Keratinocyte (primary cell): ENCODE data around the gene CNNM2.

Experiments
- EZH2 ChIP-seq: IDR thresholded peaks from one replicate; pipeline ENCODE4 v1.6.1; 2012; ENCODE audit warnings: inconsistent platforms, mild to moderate bottlenecking, low read length, moderate library complexity
- TF ChIP-seq, protein P1 (sequence below), 3 experiments: IDR thresholded peaks in 1 of 3; conservative IDR thresholded peaks in 1 of 3; optimal IDR thresholded peaks in 1 of 3; 2 replicates in 2 of 3; 3 replicates in 1 of 3; pipeline versions ENCODE3 to v1.5.1; 2011; ENCODE audit warnings: low read length in 3 of 3, mild to moderate bottlenecking in 3 of 3, moderate library complexity in 2 of 3, control low read depth in 1 of 3, inconsistent platforms in 1 of 3; ENCODE audit not compliant: insufficient read depth in 2 of 3; ENCODE audit errors: extremely low read depth in 1 of 3

DNA sequence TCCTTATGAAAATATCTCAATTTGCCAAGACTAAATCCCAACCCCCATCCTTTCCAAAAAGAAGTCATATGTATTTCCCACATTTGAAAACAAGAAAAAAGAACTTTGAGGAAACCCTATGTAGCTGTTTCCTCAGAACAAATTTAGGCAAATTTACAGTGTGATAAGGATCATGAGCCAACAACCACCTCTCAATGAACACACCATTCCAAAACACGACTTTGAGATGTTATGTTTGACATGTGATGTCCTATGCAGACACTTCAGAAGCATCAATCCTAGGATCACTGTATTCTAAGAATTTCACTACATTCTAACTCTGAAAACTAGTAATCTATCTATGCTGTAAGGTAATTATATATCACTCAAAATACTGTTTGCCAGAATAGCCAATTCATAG lies 212.8 kb downstream of the CNNM2 start:
- TF ChIP-seq, protein P1, sequence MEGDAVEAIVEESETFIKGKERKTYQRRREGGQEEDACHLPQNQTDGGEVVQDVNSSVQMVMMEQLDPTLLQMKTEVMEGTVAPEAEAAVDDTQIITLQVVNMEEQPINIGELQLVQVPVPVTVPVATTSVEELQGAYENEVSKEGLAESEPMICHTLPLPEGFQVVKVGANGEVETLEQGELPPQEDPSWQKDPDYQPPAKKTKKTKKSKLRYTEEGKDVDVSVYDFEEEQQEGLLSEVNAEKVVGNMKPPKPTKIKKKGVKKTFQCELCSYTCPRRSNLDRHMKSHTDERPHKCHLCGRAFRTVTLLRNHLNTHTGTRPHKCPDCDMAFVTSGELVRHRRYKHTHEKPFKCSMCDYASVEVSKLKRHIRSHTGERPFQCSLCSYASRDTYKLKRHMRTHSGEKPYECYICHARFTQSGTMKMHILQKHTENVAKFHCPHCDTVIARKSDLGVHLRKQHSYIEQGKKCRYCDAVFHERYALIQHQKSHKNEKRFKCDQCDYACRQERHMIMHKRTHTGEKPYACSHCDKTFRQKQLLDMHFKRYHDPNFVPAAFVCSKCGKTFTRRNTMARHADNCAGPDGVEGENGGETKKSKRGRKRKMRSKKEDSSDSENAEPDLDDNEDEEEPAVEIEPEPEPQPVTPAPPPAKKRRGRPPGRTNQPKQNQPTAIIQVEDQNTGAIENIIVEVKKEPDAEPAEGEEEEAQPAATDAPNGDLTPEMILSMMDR (optimal IDR thresholded peaks at IDR 0.05 in 1 of 3, IDR thresholded peaks at IDR 0.05 in 1 of 3, conservative IDR thresholded peaks at IDR 0.05 in 1 of 3; ENCODE audit: extremely low read depth in 1 of 3, insufficient read depth in 2 of 3, low read length in 3 of 3): no peak
- TF ChIP-seq EZH2: no peak
